Chondrocyte (in vitro differentiated cells): Measurements from ENCODE around the gene FNDC3A. TPM values are rescaled to one million over a fixed set of nuclear protein-coding genes. Genes with fewer than 3 reads are reported as not detected.
A peak's percentile ranks its signal among the peaks of the same experiment; 100 is the strongest.

Experiments used
- DNase-seq: peaks from one replicate; pipeline ENCODE4 v3.0.0; 2021; ENCODE audit warnings: mixed read lengths, low spot score
- H3K27ac Mint-ChIP-seq: one replicate; pipeline ENCODE4 v1.8.0; 2021; ENCODE audit warnings: mild to moderate bottlenecking, moderate library complexity, mixed read lengths; ENCODE audit not compliant: unreplicated experiment
- H3K27me3 Mint-ChIP-seq: 2 replicates; pipeline ENCODE4 v1.8.0; 2021; ENCODE audit warnings: low read depth, mixed read lengths
- H3K36me3 Mint-ChIP-seq: 2 replicates; pipeline ENCODE4 v1.8.0; 2021; ENCODE audit warnings: low read depth, mixed read lengths
- H3K4me1 Mint-ChIP-seq: 2 replicates; pipeline ENCODE4 v1.8.0; 2021; ENCODE audit warnings: low read depth, mild to moderate bottlenecking, mixed read lengths
- H3K4me3 Mint-ChIP-seq: one replicate; pipeline ENCODE4 v1.8.0; 2021; ENCODE audit warnings: mild to moderate bottlenecking, moderate library complexity, mixed read lengths; ENCODE audit not compliant: unreplicated experiment
- H3K9me3 Mint-ChIP-seq: 2 replicates; pipeline ENCODE4 v1.8.0; 2021; ENCODE audit warnings: low read depth, mixed read lengths
- total RNA-seq: library from RNA; stranded (reverse); gene quantifications from 3 replicates; pipeline ENCODE4 v1.2.1, GENCODE V29; 2021
- TF ChIP-seq, protein P1 (sequence below): fragments of 200-600 bp; sonication (generic); IDR thresholded peaks from 2 replicates; pipeline ENCODE4 v1.5.0; 2021; ENCODE audit warnings: antibody characterized with exemption, mild to moderate bottlenecking, moderate library complexity

Gene FNDC3A
- total RNA-seq, 1 donor from 2014 or later = 34.3 TPM

GRCh38 chr13:49221590-49221965 is 245.9 kb downstream of the FNDC3A start:
- Mint-ChIP-seq H3K27me3 (peaks cover 63% of the 10 kb centered on the region), H3K36me3 (peaks cover 5% of the 10 kb centered on the region), H3K27ac (no peak overlapping the region), H3K4me3 (peak overlapping the region; percentile 55), H3K4me1 (no peaks in the 10 kb centered on the region), H3K9me3 (no peaks in the 10 kb centered on the region)
- DNase-seq = no peak
- TF ChIP-seq, protein P1, sequence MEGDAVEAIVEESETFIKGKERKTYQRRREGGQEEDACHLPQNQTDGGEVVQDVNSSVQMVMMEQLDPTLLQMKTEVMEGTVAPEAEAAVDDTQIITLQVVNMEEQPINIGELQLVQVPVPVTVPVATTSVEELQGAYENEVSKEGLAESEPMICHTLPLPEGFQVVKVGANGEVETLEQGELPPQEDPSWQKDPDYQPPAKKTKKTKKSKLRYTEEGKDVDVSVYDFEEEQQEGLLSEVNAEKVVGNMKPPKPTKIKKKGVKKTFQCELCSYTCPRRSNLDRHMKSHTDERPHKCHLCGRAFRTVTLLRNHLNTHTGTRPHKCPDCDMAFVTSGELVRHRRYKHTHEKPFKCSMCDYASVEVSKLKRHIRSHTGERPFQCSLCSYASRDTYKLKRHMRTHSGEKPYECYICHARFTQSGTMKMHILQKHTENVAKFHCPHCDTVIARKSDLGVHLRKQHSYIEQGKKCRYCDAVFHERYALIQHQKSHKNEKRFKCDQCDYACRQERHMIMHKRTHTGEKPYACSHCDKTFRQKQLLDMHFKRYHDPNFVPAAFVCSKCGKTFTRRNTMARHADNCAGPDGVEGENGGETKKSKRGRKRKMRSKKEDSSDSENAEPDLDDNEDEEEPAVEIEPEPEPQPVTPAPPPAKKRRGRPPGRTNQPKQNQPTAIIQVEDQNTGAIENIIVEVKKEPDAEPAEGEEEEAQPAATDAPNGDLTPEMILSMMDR = no peak

- no peak for DNase-seq
- peaks cover 3% of the 10 kb centered on the region for H3K36me3 Mint-ChIP-seq
- peaks cover 40% of the 10 kb centered on the region for H3K27me3 Mint-ChIP-seq
- no peaks in the 10 kb centered on the region for H3K4me1 Mint-ChIP-seq
- no peak overlapping the region for H3K4me3 Mint-ChIP-seq
- H3K9me3 Mint-ChIP-seq = no peaks in the 10 kb centered on the region
- TF ChIP-seq, protein P1 = no peak
- H3K27ac Mint-ChIP-seq = no peak overlapping the region
These were observed 249.7 kb downstream of the FNDC3A start for GRCh38 chr13:49225223-49226042.

GRCh38 chr13:49226613-49227012 is 250.9 kb downstream of the FNDC3A start:
- Mint-ChIP-seq H3K27ac (no peak overlapping the region), H3K9me3 (no peaks in the 10 kb centered on the region), H3K27me3 (peaks cover 34% of the 10 kb centered on the region)

DNA sequence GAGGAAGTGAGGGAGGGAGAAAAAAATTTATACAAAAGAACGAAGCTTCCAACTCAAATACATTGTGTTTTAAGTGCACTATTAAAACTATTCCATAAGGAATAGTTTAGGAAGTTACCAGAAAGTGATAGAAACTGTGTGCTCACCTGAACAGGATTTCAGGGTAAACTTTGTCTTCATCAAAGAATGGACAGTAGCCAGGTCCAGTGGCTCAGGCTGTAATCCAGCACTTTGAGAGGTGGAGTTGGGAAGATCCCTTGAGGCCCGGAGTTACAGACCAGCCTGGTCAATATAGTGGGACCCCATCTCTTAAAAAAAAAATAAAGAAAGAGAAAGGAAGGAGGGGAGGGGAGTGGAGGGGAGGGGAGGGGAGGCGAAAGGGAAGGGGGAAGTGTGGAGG is 259.0 kb downstream of the FNDC3A start:
- H3K9me3 Mint-ChIP-seq = peaks cover 2% of the 10 kb centered on the region
- TF ChIP-seq, protein P1 = no peak
- H3K4me1 Mint-ChIP-seq = no peaks in the 10 kb centered on the region
- no peak overlapping the region for H3K27ac Mint-ChIP-seq
- H3K4me3 Mint-ChIP-seq = no peak overlapping the region
- no peak for DNase-seq
- no peaks in the 10 kb centered on the region for H3K27me3 Mint-ChIP-seq
- no peaks in the 10 kb centered on the region for H3K36me3 Mint-ChIP-seq

More at GRCh38 chr13:49226613-49227012, 250.9 kb downstream of the FNDC3A start:
- Mint-ChIP-seq H3K4me3 (no peak overlapping the region), H3K36me3 (peaks cover 3% of the 10 kb centered on the region), H3K4me1 (no peaks in the 10 kb centered on the region)
- DNase-seq = no peak
- TF ChIP-seq, protein P1 = no peak

DNA sequence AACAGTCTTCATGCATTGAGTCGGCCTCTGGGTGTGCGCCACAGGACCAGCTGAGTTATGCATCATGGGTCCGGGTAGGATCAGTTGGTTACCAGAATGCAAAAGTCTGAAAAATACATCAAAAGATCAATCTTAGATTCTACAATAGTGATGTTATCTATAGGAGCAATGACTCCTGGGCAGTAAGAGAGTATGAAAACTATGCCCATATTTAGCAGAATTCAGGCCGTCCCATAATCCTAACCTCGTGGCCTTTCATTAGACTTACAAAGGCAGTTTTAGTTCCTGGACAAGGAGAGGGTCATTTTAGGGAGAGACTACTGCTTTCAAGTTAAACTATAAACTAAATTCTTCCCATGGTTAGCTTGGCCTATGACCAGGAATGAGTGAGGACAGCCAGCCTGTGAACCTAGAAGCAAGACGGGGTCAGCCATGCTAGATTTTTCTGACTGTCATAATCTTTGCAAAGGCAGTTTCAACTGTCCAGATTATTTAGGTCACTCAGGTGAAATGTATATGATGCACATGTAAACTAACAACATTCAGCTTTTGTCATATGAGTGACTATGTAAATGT is 260.2 kb downstream of the FNDC3A start:
- TF ChIP-seq, protein P1 = no peak
- H3K9me3 Mint-ChIP-seq = peaks cover 2% of the 10 kb centered on the region
- H3K4me1 Mint-ChIP-seq = no peaks in the 10 kb centered on the region
- no peaks in the 10 kb centered on the region for H3K27me3 Mint-ChIP-seq
- H3K4me3 Mint-ChIP-seq = no peak overlapping the region
- no peaks in the 10 kb centered on the region for H3K36me3 Mint-ChIP-seq
- no peak for DNase-seq
- H3K27ac Mint-ChIP-seq = no peak overlapping the region
